Measurements from ENCODE around the gene DPP6.

DPP6 gene

DNA sequence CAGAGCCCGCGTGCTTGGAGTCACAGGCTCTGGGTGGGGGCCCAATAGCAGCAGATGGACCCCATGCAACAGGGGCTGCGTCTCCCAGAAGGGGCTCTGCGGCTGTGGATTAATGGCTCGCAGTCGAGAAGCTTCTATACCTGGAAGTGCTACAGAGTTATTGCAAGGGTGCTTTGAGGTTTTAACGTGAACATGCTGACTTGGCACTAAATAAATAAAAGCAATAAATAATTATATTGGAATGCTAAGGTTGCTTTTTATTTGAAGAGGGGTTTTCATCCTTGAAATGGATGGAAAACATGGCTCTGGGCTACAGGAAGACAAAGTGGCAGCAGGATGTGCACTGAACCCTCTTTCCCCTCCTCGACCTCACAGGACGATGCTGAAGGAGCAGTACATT, 828.3 kb downstream of the DPP6 start:
- DNase-seq (ENCODE audit: low spot score), result no peak

DNA sequence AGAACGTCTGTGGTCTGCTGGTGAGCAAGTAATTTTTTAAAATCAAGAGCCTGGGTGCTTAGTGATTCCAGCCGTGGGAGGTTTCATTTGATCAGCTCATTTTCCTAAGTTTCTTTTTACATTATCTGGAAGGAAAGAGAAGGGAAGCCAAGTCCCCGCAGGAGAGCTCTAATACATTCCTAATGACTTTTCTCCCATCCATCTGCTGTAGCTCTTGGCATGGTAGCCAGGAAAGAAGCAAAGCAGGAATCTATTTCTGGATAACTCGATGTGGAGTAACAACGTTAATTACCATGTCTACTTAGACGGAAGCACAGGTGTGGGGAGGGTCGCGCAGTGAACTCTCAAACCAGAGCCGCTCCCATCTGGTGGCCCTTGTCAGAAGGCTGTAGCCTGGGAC, 828.8 kb downstream of the DPP6 start:
- DNase-seq (ENCODE audit: low spot score), result no peak

DNA sequence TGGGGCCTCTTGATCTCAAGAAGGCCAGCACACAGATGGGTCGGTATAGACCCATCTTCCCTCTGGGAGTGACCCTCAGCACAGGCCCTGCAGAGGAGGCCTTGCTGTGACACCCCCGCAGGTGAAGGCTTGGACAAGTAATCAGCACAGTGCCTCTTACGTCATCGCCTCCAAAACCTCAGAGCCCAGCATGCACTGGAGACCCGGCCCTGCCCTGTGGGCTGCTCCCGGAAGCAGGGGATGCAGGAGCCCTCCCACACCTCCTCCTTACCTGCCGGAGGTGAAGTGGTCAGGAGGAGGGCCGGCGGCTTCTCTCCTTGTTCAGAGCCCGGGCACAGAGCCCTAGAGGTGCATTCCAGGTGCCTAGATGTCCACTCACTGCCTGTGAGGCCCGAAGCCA, 829.3 kb downstream of the DPP6 start:
- DNase-seq (ENCODE audit: low spot score), result no peak

DNA sequence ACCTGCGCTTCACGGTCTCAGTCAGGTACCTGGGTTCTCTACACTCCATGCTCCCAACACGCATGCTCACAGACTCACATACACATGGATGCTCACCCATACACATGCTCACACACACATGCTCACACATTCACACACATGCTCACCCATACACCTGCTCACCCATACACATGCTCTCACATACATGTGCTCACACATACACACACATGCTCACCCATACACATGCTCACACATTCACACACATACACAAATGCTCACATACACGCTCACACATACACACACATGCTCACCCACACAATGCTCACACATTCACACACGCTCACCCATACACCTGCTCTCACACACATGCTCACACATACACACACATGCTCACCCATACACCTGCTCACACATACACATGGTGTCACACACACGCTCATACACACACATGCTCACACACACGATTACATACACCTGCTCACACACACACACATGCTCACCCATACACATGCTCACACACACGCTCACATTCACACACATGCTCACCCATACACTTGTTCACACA, 830.8 kb downstream of the DPP6 start:
- DNase-seq (ENCODE audit: low spot score), result no peak

DNA sequence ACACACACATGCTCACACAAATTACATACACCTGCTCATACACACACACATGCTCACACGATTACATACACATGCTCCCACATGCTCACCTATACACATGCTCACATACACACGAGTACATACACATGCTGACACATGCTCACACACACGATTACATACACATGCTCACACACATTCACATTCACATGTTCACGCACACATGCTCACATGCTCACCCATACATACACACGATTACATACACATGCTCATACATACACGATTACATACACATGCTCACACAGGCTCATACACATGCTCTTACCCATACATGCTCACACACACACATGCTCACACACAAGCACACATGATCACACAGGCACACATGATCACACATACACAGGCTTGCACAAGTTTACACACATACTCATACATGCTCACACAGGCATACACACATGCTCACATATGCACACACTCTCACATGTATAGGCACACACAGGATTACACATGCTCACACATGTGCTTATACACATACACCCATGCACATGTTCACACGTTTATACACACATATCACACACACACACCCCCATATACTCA, 832.2 kb downstream of the DPP6 start:
- no peak for DNase-seq (ENCODE audit: low spot score)

DNA sequence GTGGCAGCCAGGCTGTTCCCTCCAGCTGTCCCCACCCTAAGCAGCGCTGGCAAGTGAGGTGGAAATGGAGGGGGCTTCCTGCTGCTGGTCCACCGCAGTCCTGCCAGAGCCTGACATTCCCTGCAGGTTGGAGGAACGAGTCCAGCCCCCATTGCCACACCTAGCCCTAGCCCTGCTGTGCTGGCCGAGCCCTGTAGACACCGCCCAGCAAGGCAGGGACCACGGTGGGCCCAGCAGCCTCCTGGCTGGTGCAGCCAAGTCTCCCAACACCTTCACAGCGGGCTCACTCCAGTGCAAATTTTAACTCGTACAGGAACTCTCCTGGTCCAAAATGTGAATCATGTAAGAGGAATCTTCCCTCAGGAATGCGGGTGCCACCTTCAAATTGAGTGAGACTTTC, 834.4 kb downstream of the DPP6 start:
- no peak for DNase-seq (ENCODE audit: low spot score)

DNA sequence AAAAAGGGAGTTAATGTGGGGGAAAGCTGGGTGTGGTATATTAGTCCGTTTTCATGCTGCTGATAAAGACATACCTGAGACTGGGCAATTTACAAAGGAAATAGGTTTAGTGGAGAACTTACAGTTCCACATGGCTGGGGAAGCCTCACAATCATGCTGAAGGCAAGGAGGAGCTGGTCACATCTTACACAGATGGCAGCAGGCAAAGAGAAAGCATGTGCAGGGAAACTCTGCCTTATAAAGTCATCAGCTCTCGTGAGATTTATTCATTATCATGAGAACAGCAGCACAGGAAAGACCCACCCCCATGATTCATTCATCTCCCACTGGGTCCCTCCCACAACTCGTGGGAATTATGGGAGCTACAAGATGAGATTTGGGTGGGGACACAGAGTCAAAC, 836.5 kb downstream of the DPP6 start:
- DNase-seq (ENCODE audit: low spot score), result no peak

DNA sequence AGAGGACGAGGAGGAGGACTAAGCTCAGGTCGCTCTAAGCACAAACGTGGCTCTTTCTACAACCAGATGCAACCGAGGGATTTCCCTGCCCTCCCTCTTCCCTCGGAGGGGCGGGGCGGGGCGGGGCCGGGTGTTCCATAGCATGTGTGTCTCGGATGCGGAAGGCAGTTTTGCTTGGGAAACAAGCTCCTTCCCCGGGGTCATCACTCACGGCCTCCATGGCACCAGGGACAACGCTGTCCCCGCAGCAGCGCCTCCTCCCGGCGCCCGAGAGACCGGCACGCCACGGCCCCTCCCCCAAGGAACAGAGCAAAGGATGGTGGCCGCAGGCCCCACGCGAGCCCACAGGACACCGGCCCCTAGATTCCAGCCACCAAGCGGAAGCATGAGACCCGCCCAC, 840.3 kb downstream of the DPP6 start:
- no peak for DNase-seq (ENCODE audit: low spot score)

DNA sequence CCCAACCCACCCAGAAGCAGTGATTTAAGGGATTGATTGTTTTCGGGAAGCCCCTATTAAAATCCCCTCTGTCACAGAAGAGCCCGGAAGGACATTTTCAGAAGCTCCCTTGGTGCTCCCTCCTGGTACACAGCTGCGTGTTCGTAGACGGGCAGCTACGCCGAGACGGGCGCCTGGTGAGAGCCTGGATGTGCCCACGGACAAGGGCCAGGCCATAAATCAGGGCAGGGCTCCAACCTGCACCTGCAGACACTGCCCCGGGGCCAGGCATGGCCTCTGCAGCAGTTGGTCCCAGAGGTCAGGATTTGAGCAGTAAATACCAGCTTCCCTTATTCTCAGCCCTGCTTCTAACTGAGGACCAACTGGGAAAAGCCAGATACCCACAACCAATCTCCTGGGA, 843.9 kb downstream of the DPP6 start:
- no peak for DNase-seq (ENCODE audit: low spot score)

DNA sequence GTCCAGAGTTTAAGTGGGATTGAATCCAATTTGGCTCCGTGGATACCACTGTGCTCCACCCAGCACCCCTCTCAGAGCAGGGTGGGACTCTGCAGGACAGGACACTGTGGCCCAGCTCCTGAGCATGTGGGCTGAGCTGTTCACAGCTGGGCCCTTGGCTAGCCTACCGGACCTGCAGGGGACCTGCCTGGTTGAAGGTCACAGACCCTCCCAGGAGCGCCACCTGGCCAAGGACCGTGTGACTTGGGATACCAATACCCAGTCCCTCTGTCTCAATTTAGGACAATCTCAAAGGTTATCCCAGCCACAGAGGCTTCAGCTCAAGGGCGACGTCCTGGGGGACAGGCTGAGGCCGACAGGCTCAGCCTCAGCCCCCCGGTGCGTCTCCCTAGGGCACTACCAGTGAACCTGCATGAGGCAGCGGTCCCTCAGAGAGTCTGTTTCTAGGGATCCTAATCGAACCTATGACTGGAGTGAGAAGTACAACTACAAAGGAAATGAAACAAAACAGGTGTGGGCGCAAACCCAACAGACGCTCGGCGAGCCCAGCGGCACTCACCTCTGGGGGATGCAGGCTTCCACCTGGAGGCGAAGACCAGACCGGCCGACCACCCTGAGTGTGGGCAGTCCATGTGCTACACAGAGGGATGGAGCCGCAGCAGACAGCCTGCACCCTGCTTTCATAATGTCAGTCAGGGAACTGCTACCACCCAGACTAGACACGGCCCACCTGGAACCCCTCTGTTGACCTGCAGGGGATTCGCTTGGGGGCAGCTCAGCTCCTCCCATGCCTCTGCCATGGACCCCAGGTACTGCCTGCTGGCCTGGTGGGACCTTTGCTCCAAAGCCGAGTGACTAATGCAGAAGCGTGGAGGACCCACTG, 847.0 kb downstream of the DPP6 start:
- DNase-seq (ENCODE audit: low spot score), result no peak

DNA sequence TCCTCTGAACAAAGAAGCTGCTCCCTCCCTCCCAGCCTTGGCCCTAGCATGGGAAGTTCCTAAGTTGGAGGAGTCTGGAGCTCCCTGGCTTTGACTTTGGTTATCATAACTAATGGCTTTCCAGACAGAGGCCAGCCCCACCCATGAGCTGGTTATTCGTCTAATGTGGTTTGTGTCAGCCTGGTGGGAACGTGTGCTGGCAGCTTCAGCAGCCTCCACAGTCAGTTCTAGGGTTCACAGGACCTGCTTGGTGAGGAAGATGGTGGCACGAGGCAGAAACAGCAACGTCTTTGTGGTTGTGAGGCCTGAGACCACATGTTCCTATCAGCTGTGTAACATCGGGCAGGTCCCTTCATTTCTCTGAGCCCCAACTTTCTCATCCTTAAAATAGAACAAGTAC, 847.7 kb downstream of the DPP6 start:
- no peak for DNase-seq (ENCODE audit: low spot score)

DNA sequence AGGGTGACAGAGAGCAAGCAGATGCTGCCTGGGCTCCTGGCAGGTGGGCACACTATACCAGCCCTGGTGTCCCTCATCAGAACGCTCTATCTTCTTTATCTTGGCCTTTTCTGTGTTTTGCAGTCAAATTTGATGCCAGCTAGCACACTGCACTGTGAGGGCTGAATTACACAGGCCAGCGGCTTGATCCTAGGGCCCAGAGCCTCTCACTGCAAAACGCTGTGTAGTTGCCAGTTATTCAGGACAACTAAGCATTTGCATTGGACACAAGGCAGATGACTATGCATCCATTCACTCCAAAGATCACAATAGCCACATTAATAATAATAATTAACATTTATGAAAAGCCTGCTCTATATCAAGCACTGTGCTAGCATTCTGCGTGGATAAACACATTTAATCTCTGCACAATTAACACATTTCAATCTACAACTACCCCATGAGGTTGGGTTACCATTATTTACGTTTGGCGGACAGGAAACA, 850.4 kb downstream of the DPP6 start:
- no peak for DNase-seq (ENCODE audit: low spot score)

DNA sequence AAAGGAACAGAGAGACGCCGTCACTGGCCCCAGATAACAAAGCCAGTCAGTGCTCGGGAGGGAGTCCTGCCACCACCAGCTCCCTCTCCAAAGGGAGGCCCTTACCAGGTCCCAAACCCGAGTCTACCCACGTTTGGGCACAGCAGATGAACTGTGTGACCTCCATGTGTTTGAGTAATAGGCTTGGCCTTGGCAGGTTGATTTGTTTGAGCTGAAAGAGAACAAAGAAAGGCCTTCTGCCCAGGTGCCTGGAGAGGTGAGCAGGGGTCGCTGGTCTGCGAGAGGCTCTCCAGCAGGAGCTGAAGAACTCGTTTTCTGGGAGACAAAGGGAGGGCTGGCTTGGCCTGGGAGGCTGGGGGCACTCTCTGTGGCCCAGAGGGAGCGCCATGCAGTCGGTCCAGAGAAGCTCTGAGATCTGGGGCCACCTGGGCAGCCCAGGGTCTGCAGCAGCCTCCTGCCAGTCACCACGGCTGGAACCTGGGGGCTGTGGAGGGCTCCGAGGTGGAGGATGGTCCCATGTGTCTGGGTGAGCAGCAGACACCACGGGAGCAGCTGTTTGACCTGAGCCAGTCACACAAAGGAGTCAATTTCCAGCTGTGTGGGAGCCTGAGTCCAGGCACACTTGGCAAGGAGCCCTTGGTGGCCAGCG, 851.0 kb downstream of the DPP6 start:
- no peak for DNase-seq (ENCODE audit: low spot score)

DNA sequence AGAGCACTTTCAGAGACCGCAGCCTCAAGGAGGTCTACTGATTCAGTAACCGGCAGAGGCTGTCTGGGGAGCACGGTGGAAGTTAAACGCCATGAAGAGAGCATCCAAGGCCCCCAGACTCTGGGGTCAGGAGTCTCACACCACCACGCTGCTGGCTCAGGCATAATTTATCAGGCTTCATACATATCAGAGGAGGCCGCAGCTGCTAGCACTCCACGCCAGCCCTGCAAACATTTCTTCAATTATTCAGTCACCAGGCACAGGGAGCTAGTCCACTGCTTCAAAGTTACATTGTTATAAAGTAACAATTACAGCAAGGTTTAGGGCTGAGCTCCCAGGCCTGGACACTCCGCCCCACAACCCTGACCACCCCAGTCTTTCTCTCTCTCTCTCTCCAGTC, 852.9 kb downstream of the DPP6 start:
- no peak for DNase-seq (ENCODE audit: low spot score)

DNA sequence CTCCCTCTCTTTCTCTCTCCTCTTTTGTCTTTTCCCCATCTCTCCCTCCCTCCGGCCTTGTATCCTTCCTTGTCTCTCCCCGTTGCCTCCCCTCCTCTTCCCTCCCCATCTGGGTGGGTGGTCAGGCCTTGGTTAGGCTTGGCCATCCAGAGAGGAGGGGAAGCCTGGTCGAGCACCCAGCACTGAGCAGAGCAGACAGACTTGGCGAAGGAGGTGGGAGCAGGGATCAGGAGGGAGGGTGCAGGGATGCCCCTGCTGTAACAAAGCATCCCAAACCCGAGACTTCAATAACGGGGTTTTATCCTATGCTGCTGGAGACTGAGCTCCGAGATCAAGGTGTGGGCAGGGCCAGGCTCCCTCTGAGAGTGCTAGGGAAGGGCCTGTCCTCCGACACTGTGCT, 853.4 kb downstream of the DPP6 start:
- DNase-seq (ENCODE audit: low spot score), result no peak

DNA sequence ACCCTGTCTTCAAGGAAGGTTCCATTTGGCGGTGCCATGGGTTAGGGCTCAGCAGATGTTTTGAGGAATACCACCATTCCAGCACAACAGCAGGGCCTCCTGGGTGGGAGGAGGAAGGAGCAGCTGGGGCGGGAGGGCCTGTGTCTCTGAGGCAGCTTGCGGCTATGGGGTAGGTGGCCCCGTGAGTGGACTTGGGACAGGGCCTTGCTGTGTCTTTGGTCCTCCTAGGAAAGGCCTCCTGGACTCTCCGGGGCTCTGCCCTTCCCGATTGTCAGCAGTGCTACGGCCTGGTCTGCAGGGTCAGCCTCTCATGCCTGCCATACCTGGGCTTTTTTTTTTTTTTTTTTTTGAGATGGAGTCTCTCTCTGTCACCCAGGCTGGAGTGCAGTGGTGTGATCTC, 854.0 kb downstream of the DPP6 start:
- no peak for DNase-seq (ENCODE audit: low spot score)

DNA sequence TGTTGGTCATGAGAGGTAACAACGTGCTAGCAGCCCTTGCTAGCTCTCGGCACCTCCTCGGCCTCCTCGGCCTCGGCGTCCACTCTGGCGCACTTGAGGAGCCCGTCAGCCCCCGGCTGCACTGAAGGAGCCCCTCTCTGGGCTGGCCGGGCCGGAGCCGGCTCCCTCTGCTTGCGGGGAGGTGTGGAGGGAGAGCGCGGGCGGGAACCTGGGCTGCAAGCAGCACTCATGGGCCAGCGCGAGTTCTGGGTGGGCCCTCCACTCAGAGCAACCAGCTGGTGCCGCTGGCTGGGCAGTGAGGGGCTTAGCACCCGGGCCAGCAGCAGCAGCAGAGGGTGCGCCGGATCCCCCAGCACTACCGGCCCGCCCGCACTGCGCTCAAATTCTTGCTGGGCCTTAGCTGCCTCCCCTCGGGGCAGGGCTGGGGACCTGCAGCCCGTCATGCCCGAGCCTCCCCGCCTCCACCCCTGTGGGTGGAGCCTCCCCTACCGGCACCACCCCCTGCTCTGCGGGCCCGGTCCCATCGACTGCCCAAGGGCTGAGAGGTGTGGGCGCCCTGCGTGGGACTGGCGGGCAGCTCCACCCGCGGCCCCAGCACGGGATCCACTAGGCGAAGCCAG, 854.6 kb downstream of the DPP6 start:
- no peak for DNase-seq (ENCODE audit: low spot score)

DNA sequence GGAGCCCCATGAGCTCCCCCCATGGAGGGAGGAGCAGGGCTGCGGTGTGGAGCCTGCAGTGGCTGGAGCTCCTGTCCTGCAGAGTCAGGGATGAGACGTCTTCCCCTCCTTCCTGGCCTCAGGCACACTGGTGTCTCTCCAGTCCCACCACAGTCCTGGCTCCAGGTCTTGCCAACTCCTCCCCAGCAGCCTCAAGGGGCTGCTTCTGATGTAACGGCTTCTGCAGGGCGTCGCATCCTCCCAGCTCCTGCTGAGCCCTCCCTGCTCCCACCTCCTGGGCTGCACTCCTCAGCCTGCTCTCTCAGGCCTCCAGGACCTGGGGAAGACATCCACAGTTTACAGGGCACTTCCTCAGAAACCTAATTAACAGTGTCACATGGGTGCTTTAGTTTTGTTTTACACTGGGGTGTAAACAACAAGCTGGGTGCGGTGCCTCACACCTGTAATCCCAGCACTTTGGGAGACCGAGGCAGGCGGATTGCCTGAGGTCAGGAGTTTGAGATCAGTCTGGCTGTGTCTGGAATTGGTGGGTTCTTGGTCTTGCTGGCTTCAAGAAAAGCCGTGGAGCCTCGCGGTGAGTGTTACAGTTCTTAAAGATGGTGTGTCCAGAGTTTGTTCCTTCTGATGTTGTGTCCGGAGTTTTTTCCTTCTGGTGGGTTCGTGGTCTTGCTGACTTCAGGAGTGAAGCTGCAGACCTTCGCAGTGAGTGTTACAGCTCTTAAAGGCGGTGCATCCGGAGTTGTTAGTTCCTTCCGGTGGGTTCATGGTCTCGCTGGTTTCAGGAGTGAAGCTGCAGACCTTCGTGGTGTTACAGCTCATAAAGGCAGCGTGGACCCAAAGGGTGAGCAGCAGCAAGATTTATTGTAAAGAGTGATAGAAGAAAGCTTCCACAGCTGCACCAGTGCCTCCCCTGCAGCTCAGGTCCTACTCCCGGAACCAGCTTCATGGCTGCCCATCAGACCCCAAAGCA, 855.7 kb downstream of the DPP6 start:
- DNase-seq (ENCODE audit: low spot score), result no peak

DNA sequence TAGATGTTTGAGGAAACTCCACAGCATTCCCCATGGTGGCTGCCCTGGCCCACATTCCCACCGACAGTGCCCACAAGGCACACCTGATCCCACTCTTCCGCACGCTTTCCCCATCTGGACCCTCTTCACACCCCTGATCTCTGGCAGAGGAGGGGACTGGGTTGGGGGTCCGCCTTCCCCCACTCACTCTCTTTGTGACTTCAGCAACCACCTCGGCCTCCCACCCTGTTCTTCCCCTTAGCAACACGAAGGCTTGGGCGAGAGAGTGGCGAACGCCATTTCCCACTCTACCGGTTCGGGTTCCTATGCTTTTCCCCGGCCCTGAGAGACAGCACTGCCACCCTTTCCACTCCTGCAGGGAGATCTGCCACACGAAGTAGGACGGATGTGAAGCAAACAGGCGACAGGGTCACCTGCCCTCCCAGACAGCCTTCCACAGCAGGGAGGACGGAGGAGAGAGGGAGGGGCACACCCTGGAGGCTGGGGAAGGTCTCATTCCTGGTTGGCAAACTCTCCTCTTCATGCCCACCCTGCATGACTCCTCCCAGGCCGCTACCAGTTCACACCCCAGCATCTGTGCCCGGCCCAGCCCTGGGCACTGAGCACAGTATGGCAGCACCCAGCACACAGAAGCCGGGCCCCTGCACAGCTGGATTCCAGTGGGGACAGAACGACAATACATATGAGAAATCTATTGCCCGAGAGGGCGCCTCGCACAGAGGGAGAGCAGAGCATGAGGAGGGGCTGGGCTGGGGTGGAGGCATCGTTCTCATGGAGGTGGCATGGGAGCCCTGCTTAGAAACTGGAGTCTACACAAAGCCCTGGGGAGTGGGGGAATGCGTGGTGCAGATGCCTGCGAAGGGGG, 857.3 kb downstream of the DPP6 start:
- no peak for DNase-seq (ENCODE audit: low spot score)

DNA sequence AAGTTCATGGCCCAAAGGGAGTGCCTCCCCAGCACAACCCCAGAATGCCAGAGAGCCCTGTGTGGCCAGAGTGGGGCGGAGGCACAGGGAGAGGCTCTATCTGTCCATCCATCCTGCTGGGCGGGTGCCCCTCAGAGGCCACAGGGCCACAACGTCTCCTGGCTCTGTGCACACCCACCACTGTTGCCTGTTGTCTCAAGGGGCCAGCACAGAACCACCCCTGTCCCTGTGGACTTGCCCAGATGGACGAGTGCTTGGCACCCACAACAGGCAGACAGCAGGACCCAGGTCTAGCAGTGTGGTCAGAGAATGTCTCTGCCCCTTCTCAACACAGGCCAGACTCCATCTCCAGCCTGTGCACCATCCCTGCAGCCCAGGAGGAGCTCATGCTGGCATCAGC, 857.9 kb downstream of the DPP6 start:
- DNase-seq (ENCODE audit: low spot score), result no peak

Measured in left forelimb (tissue), 1 donor.